ENCODE data around the gene SORCS2.

The SORCS2 gene

DNA sequence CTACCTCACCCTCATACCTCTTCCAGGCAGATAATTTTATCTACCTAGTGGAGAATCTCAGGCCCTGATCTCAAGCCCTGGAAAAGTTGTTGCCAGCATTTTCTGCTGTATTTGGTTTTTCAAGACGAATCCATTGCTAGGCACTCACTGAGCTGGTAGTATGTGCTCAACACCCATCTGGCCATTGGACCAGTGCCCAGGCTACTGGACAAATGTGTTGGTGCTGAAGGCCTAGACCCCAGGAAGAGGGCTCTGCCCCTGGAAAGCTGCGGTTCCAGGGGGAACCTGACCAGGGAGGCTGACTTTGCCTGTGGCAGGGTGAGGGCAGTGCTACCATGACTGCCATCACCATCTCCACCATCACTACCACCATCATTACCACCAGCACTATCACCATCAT is 170.0 kb downstream of the SORCS2 start:
- TF ChIP-seq, protein P1, sequence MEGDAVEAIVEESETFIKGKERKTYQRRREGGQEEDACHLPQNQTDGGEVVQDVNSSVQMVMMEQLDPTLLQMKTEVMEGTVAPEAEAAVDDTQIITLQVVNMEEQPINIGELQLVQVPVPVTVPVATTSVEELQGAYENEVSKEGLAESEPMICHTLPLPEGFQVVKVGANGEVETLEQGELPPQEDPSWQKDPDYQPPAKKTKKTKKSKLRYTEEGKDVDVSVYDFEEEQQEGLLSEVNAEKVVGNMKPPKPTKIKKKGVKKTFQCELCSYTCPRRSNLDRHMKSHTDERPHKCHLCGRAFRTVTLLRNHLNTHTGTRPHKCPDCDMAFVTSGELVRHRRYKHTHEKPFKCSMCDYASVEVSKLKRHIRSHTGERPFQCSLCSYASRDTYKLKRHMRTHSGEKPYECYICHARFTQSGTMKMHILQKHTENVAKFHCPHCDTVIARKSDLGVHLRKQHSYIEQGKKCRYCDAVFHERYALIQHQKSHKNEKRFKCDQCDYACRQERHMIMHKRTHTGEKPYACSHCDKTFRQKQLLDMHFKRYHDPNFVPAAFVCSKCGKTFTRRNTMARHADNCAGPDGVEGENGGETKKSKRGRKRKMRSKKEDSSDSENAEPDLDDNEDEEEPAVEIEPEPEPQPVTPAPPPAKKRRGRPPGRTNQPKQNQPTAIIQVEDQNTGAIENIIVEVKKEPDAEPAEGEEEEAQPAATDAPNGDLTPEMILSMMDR (IDR thresholded peaks at IDR 0.05; ENCODE audit: control insufficient read depth, insufficient read depth, low read depth, low read length, missing control alignments) = no peak
- no peak overlapping the region for H3K4me3 ChIP-seq (ENCODE audit: control insufficient read depth, low read depth, low read length)
- DNase-seq (ENCODE audit: low read depth) = no peak

DNA sequence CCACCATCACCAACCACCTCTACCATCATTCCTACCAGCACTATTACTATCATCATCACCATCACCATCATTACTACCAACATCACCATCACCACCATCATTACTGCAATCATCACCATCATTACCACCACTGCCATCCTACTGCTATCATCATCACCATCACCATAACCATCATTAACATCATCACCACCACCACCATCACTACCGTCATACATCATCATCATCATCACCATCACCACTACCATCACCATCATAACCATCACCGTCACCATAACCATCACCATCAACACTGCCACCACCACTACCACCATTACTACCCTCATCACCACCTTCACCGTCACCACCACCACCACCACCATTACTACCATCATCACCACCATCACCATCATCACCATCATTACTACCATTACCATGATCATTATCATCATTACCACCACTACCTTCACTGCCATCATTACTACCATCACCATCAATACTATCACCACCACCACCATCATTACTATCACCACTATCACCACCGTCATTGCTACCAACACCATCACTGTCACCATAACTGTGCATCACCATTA is 170.6 kb downstream of the SORCS2 start:
- TF ChIP-seq, protein P1 (IDR thresholded peaks at IDR 0.05; ENCODE audit: control insufficient read depth, insufficient read depth, low read depth, low read length, missing control alignments) = no peak

DNA sequence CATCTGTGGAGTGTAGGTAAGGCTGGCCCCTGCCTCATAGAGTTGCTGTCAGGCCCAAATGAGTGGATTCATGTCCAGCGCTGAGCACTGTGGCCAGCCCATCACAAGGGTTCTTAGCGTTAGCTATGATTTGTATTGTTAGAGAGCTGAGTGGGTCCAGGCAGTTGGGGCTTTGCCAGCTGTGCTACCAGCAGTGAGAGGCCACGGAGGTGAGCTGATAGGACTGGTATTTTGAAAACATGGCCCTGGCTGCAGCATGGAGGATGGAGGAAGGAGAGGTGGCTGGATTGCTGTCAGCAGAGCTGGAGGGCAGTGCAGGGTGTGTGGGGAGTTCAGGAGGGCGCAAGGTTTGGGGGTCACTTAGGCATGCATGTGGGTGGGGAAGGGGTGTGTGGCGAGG is 172.6 kb downstream of the SORCS2 start:
- no peak overlapping the region for H3K4me3 ChIP-seq (ENCODE audit: control insufficient read depth, low read depth, low read length)
- no peak for DNase-seq (ENCODE audit: low read depth)
- TF ChIP-seq, protein P1 (IDR thresholded peaks at IDR 0.05; ENCODE audit: control insufficient read depth, insufficient read depth, low read depth, low read length, missing control alignments) = no peak

More for the DNA sequence above, 170.6 kb downstream of the SORCS2 start:
- no peak for DNase-seq (ENCODE audit: low read depth)
- no peak overlapping the region for H3K4me3 ChIP-seq (ENCODE audit: control insufficient read depth, low read depth, low read length)

DNA sequence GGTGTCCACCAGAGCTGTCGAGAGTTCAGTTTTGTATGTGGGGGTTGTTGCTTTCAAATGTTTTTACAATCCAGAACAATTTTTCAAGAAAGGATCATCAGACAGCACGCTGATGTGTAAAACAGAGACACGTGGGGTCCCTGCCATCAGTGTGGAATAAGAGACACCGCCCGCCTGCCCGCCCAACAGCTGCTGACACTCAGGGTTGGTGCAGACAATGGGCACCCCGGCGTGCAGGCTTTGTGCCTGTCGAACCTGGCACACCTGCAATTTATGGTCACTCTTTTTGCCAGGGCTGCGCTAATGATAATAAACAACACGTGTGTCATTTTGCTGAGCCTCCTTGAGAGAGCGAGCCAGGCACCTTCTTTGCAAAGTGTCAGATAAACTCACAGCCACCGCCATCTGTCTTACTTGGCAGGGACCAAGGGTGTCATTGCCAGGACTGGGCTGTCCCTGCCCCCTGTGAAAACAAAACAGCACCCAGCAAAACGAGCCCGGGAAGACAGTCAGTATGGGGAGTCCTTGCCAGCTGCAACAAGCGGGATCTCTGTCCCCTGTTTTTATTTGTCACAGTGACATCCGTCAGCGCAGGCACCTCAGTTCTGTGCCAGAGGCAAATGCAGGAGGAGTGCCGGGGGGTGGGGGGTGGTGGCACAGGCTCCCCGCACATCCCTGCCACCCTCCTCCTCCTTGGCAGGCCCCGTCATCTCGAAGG is 173.3 kb downstream of the SORCS2 start:
- TF ChIP-seq, protein P1 (IDR thresholded peaks at IDR 0.05; ENCODE audit: control insufficient read depth, insufficient read depth, low read depth, low read length, missing control alignments) = no peak
- no peak overlapping the region for H3K4me3 ChIP-seq (ENCODE audit: control insufficient read depth, low read depth, low read length)
- DNase-seq (ENCODE audit: low read depth) = no peak

- TF ChIP-seq, protein P1 (IDR thresholded peaks at IDR 0.05; ENCODE audit: control insufficient read depth, insufficient read depth, low read depth, low read length, missing control alignments) = no peak
- no peak overlapping the region for H3K4me3 ChIP-seq (ENCODE audit: control insufficient read depth, low read depth, low read length)
- no peak for DNase-seq (ENCODE audit: low read depth)
Observed at GRCh38 chr4:7366180-7366945, 174.0 kb downstream of the SORCS2 start.

DNA sequence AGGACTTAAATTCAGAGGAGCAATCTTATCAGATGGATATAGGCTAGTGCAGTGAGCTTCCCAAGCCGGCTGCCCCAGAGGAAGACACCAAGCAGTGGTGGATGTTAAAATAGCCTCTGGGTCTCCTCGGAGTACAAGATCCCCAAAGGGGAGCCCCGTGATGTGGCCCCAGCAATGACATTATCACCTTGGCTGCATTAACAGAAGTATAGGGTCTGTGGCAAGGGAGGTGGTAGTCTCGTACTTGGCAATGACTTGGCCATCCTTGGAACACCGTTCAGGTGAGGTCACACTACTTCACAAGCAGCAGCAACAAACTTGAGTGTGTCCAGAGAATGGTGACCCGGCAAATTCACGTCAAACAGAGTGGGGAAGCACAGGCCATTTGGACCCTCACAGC is 174.6 kb downstream of the SORCS2 start:
- DNase-seq (ENCODE audit: low read depth) = no peak
- TF ChIP-seq, protein P1 (IDR thresholded peaks at IDR 0.05; ENCODE audit: control insufficient read depth, insufficient read depth, low read depth, low read length, missing control alignments) = no peak
- no peak overlapping the region for H3K4me3 ChIP-seq (ENCODE audit: control insufficient read depth, low read depth, low read length)
